OCI-LY1 (cell line): ENCODE measurements around the gene BAG5.

Experiments
- CTCF ChIP-seq: fragments of 200-600 bp; sonication (generic), shearing (Covaris generic); IDR thresholded peaks from 2 replicates; pipeline ENCODE4 v1.5.1; 2017; ENCODE audit warnings: mild to moderate bottlenecking, antibody characterized with exemption, low read length, moderate library complexity, mixed read lengths
- EZH2 ChIP-seq: fragments of 200-600 bp; sonication (generic), shearing (Covaris generic); IDR thresholded peaks from 2 replicates; pipeline ENCODE4 v1.8.0; 2017; ENCODE audit warnings: borderline replicate concordance, mixed run types, mild to moderate bottlenecking, antibody characterized with exemption, low read length, moderate library complexity, mixed read lengths

DNA sequence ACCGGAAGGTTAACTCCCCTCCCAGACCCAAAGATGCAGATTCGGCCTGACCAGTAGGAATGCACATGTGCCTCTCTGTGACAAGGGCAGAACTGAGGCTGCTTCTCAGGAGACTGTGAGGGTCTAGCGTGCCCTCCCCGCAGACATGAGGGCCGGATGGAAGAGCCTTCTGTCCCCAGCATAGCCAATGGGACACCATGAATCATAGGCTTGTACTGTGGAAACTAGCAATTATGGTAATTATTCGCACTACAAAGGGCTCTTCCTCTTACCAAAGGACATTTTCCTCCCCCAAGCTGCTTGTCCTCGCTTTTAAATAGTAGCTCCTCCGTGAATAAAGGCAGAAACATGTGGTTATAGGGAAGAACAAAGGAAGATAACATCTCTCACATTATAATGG is 6.5 kb upstream of the BAG5 start:
- TF ChIP-seq CTCF: no peak
- no peak for TF ChIP-seq EZH2
